ENCODE data around the gene CDON. TPM values are rescaled to one million over a fixed set of nuclear protein-coding genes. Genes with fewer than 3 reads are reported as not detected.

CDON gene
- total RNA-seq, 1 experiment from 2014 or later, result 17.2 TPM

- Histone ChIP-seq H2BK20ac (ENCODE audit: low read depth, low read length, poor library complexity, severe bottlenecking) (no peak overlapping the region), H4K91ac (ENCODE audit: insufficient read length, low read depth, low read length) (no peak overlapping the region), H2AFZ (ENCODE audit: low read length) (no peak overlapping the region), H3K9ac (ENCODE audit: extremely low read depth, insufficient read length, low read length) (no peak overlapping the region), H3K14ac (ENCODE audit: insufficient read depth, low read length) (no peak overlapping the region), H2BK15ac (ENCODE audit: low read depth, low read length) (no peak overlapping the region), H2BK12ac (ENCODE audit: insufficient read length, low read depth, low read length) (no peak overlapping the region), H3K27ac (ENCODE audit: insufficient read length, low read depth, low read length) (no peak overlapping the region), H4K8ac (replicated peaks; ENCODE audit: insufficient read length, low read depth, low read length) (no peak overlapping the region), H3K23ac (ENCODE audit: insufficient read length, low read depth, low read length) (no peak overlapping the region), H3T11ph (ENCODE audit: low read length) (no peak overlapping the region), H3K56ac (ENCODE audit: insufficient read length, low read depth, low read length) (no peak overlapping the region), H3K27me3 (ENCODE audit: insufficient read depth, low read length) (no peaks in the 10 kb centered on the region), H3K4me1 (ENCODE audit: insufficient read depth, low read length) (peaks cover under 1% of the 10 kb centered on the region; the same call in 1 of the 2 replicates), H3K9me3 (ENCODE audit: control insufficient read depth, low read depth, low read length) (no peaks in the 10 kb centered on the region), H3K4me2 (ENCODE audit: insufficient read depth, insufficient read length, low read length) (no peak overlapping the region), H3K4ac (ENCODE audit: low read depth, low read length) (no peak overlapping the region), H2AK5ac (ENCODE audit: insufficient read length, low read length) (no peak overlapping the region), H3K23me2 (ENCODE audit: insufficient read length, low read depth, low read length, poor library complexity, severe bottlenecking) (no peaks in the 10 kb centered on the region), H2BK5ac (ENCODE audit: insufficient read length, low read length) (no peak overlapping the region), H4K5ac (ENCODE audit: insufficient read length, low read depth, low read length) (no peak overlapping the region), H3K79me2 (ENCODE audit: insufficient read depth, low read length) (no peaks in the 10 kb centered on the region), H3K79me1 (ENCODE audit: insufficient read depth, low read depth, low read length, poor library complexity, severe bottlenecking) (no peaks in the 10 kb centered on the region), H3K18ac (ENCODE audit: insufficient read length, low read depth, low read length) (no peak overlapping the region), H2BK120ac (ENCODE audit: low read depth, low read length, poor library complexity, severe bottlenecking) (no peak overlapping the region), H4K20me1 (ENCODE audit: control insufficient read depth, insufficient read depth, insufficient read length) (no peaks in the 10 kb centered on the region)
- no peak overlapping the region for H3K4me3 Mint-ChIP-seq
- H3K36me3 Mint-ChIP-seq (ENCODE audit: insufficient read depth in 1 of 3, low read depth in 3 of 3), result no peaks in the 10 kb centered on the region; a peak in 1 of 7 replicates
- no peak for DNase-seq
- no peaks in the 10 kb centered on the region for H3K9me3 Mint-ChIP-seq
- peaks cover 10 to 18% of the 10 kb centered on the region in 2 experiments for H3K4me1 Mint-ChIP-seq
- no peak for TF ChIP-seq CTCF (conservative IDR thresholded peaks at IDR 0.05)
- no peak overlapping the region for H3K27ac Mint-ChIP-seq
- no CpG with 5 or more reads among the region's 14 CpGs for WGBS (ENCODE audit: extremely low coverage, insufficient read length, low lambda C conversion rate)
- no peaks in the 10 kb centered on the region; the same call in 1 of the 2 replicates for H3K27me3 Mint-ChIP-seq (ENCODE audit: low read depth)
These were observed 115.8 kb downstream of the CDON start for GRCh38 chr11:125946712-125947418.

All from H9 (cell line).